Lower lobe of right lung (tissue), 2 donors: ENCODE data around the gene SPTB. TPM values are rescaled to one million over a fixed set of nuclear protein-coding genes. Genes with fewer than 3 reads are reported as not detected.
A peak's percentile ranks its signal among the peaks of the same experiment; 100 is the strongest.

Experiments
- ATAC-seq, 2 donors: fragments of 200-7000 bp; cut with Tn5 transposase; one replicate each; pipeline ENCODE4 v1.9.1; 2020 to 2022; ENCODE audit warnings: mild to moderate bottlenecking in 2 of 2, moderate library complexity in 2 of 2
- DNase-seq: peaks from one replicate; pipeline ENCODE4 v3.0.0-alpha.2; 2020
- H3K27ac ChIP-seq: fragments of 200-600 bp; one replicate; pipeline ENCODE4 v1.8.0; 2022
- H3K27me3 ChIP-seq: fragments of 200-600 bp; one replicate; pipeline ENCODE4 v1.8.0; 2022; ENCODE audit warnings: low read depth
- H3K36me3 ChIP-seq: fragments of 200-600 bp; one replicate; pipeline ENCODE4 v1.8.0; 2022; ENCODE audit warnings: mild to moderate bottlenecking
- H3K4me1 ChIP-seq: fragments of 200-600 bp; one replicate; pipeline ENCODE4 v1.8.0; 2022
- H3K4me3 ChIP-seq: fragments of 200-600 bp; one replicate; pipeline ENCODE4 v1.8.0; 2022; ENCODE audit warnings: mild to moderate bottlenecking
- H3K9me3 ChIP-seq: fragments of 200-600 bp; one replicate; pipeline ENCODE4 v1.8.0; 2022
- CTCF ChIP-seq: fragments of 200-600 bp; IDR thresholded peaks from one replicate; pipeline ENCODE4 v1.8.0; 2022; ENCODE audit warnings: antibody characterized with exemption, mild to moderate bottlenecking
- intact Hi-C: fragments of 100-400 bp; cut with DNase I; formaldehyde crosslinking; loops from one replicate; pipeline ENCODE4 v1.11.0; 2022
- total RNA-seq: library from RNA; stranded (reverse); fragmentation: NEBNext Ultra II Directional; extraction: Animal tissue kit (Norgen Biotek cat#: 25700); gene quantifications from one replicate; pipeline ENCODE4 v1.2.1, GENCODE V29; 2021
- donor health status: DM: no; HTN: yes; CAD: no; lungs with severe emphysema.

The SPTB gene
- total RNA-seq, 1 donor from 2014 or later, result 2.5 TPM

GRCh38 chr14:64923015-64923414 is 43.3 kb upstream of the SPTB start:
- intact Hi-C loops, result no loop called here
- DNase-seq, result no peak
- no peak for TF ChIP-seq CTCF
- Histone ChIP-seq H3K9me3 (no peaks in the 10 kb centered on the region), H3K36me3 (peaks cover 37% of the 10 kb centered on the region), H3K4me3 (no peak overlapping the region), H3K27ac (no peak overlapping the region), H3K4me1 (peaks cover 25% of the 10 kb centered on the region), H3K27me3 (no peaks in the 10 kb centered on the region)
- no peak for ATAC-seq

GRCh38 chr14:64920465-64920864 is 40.8 kb upstream of the SPTB start:
- intact Hi-C loops, result no loop called here
- no peak overlapping the region for H3K4me3 ChIP-seq
- peaks cover 18% of the 10 kb centered on the region for H3K36me3 ChIP-seq
- DNase-seq, result no peak
- H3K4me1 ChIP-seq, result peaks cover 48% of the 10 kb centered on the region
- no peaks in the 10 kb centered on the region for H3K27me3 ChIP-seq
- no peaks in the 10 kb centered on the region for H3K9me3 ChIP-seq
- no peak for TF ChIP-seq CTCF
- no peak overlapping the region for H3K27ac ChIP-seq
- no peak for ATAC-seq

GRCh38 chr14:64919618-64920017 is 39.9 kb upstream of the SPTB start:
- no peak overlapping the region for H3K27ac ChIP-seq
- H3K4me1 ChIP-seq, result peaks cover 53% of the 10 kb centered on the region
- no peak overlapping the region for H3K4me3 ChIP-seq
- peaks cover 10% of the 10 kb centered on the region for H3K36me3 ChIP-seq
- no peak for TF ChIP-seq CTCF
- DNase-seq (peak; percentile 58), ATAC-seq (peak in 1 of 2 donors; percentile 63)
- intact Hi-C loops, result no loop called here
- H3K27me3 ChIP-seq, result no peaks in the 10 kb centered on the region
- H3K9me3 ChIP-seq, result no peaks in the 10 kb centered on the region

- no peaks in the 10 kb centered on the region for H3K27me3 ChIP-seq
- no peak overlapping the region for H3K4me3 ChIP-seq
- H3K4me1 ChIP-seq, result peaks cover 53% of the 10 kb centered on the region
- intact Hi-C loops, result no loop called here
- ATAC-seq, result no peak
- H3K9me3 ChIP-seq, result no peaks in the 10 kb centered on the region
- H3K27ac ChIP-seq, result no peak overlapping the region
- no peak for DNase-seq
- TF ChIP-seq CTCF, result no peak
- peaks cover 6% of the 10 kb centered on the region for H3K36me3 ChIP-seq
These were observed 39.5 kb upstream of the SPTB start for GRCh38 chr14:64919215-64919614.

- Histone ChIP-seq H3K27me3 (no peaks in the 10 kb centered on the region), H3K4me3 (no peak overlapping the region), H3K4me1 (peaks cover 57% of the 10 kb centered on the region), H3K27ac (no peak overlapping the region), H3K36me3 (no peaks in the 10 kb centered on the region), H3K9me3 (no peaks in the 10 kb centered on the region)
- ATAC-seq, result no peak
- DNase-seq, result no peak
- no peak for TF ChIP-seq CTCF
- intact Hi-C loops, result no loop called here
These were observed 38.5 kb upstream of the SPTB start for GRCh38 chr14:64918216-64918615.

DNA sequence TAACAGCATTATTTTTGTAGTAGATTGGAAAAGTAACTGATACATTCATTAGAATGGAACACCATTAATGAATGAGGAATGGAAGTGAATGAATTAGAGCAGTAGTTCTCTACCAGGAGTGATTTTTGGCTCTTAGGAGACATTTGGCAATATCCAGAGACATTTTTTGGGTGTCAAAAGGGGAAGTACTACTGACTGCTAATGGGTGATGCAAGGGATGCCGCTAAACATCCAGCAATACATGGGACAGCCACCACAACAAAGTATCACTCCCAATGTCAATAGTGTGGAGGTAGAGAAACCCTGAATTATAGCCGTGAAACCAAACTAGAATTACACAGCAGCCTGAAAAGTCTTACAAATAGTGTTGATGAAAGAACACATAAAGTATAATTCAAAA is 36.1 kb upstream of the SPTB start:
- no peak for TF ChIP-seq CTCF
- Histone ChIP-seq H3K4me3 (no peak overlapping the region), H3K27ac (no peak overlapping the region), H3K36me3 (no peaks in the 10 kb centered on the region), H3K9me3 (no peaks in the 10 kb centered on the region), H3K4me1 (peaks cover 57% of the 10 kb centered on the region), H3K27me3 (no peaks in the 10 kb centered on the region)
- DNase-seq (no peak), ATAC-seq (no peak)
- intact Hi-C loops, result no loop called here
